PC-9 (cell line): ENCODE measurements around the gene SESN3. TPM values are rescaled to one million over a fixed set of nuclear protein-coding genes. Genes with fewer than 3 reads are reported as not detected.

ENCODE experiments used
- Bru-seq: library from RNA; stranded (reverse); fragments of 400-500 nt; gene quantifications from one replicate; lab custom pipeline; 2021; lab: Mats Ljungman, UMichigan
- BruChase-seq, 2 experiments: library from RNA; stranded (reverse); fragments of 400-500 nt; gene quantifications; one replicate each; lab custom pipeline; 2021; lab: Mats Ljungman, UMichigan
- BruUV-seq: library from RNA; stranded (reverse); fragments of 400-500 nt; replicated peaks from 2 replicates; lab custom pipeline; 2021; lab: Mats Ljungman, UMichigan
- CTCF ChIA-PET: fragments of 300-600 bp; sonication (Branson Sonifier 250); formaldehyde crosslinking; loops from one replicate; lab custom pipeline; 2022; ENCODE audit warnings: antibody characterized with exemption; lab: Charles Lee
- POLR2A ChIA-PET: fragments of 300-600 bp; sonication (Branson Sonifier 250); formaldehyde crosslinking; loops from one replicate; lab custom pipeline; 2022; ENCODE audit warnings: antibody characterized with exemption; ENCODE audit not compliant: unreplicated experiment; lab: Charles Lee
- DNase-seq, 2 experiments: peaks; one replicate each; pipeline versions ENCODE4 v3.0.0 to v3.0.0-alpha.2; 2015 to 2022; ENCODE audit warnings: mixed read lengths in 1 of 2
- H2AFZ ChIP-seq: fragments of 200-600 bp; sonication (generic); 2 replicates; pipeline ENCODE4 v1.8.1; 2017; ENCODE audit warnings: antibody characterized with exemption
- H3F3A ChIP-seq: fragments of 200-600 bp; sonication (generic); 2 replicates; pipeline ENCODE4 v1.8.1; 2017; ENCODE audit warnings: antibody characterized with exemption, mild to moderate bottlenecking, low read depth; ENCODE audit not compliant: insufficient read depth
- H3K27ac ChIP-seq: fragments of 200-600 bp; sonication (generic); 2 replicates; pipeline ENCODE4 v1.6.1; 2016; ENCODE audit warnings: mixed run types
- H3K27me3 ChIP-seq: fragments of 200-600 bp; sonication (generic); 2 replicates; pipeline ENCODE4 v1.6.1; 2016; ENCODE audit warnings: low read depth, mixed run types; ENCODE audit not compliant: insufficient read depth
- H3K36me3 ChIP-seq: fragments of 200-600 bp; sonication (generic); 2 replicates; pipeline ENCODE4 v1.6.1; 2016; ENCODE audit warnings: low read depth, mixed run types
- H3K4me1 ChIP-seq: fragments of 200-600 bp; sonication (generic); replicated peaks from 2 replicates; pipeline ENCODE4 v1.6.1; 2016; ENCODE audit warnings: mixed run types; ENCODE audit not compliant: insufficient read depth
- H3K4me2 ChIP-seq: fragments of 200-600 bp; sonication (generic); 2 replicates; pipeline ENCODE4 v1.6.1; 2017; ENCODE audit warnings: mixed run types
- H3K4me3 ChIP-seq: fragments of 200-600 bp; sonication (generic); 2 replicates; pipeline ENCODE4 v1.6.1; 2016; ENCODE audit warnings: mixed run types
- H3K79me2 ChIP-seq: fragments of 200-600 bp; sonication (generic); 2 replicates; pipeline ENCODE4 v1.6.1; 2017; ENCODE audit warnings: low read depth, mixed run types
- H3K9me2 ChIP-seq: fragments of 200-600 bp; sonication (generic); 2 replicates; pipeline ENCODE4 v1.8.1; 2017; ENCODE audit warnings: mild to moderate bottlenecking; ENCODE audit not compliant: insufficient read depth
- H3K9me3 ChIP-seq: fragments of 200-600 bp; sonication (generic); 2 replicates; pipeline ENCODE4 v1.8.1; 2016; ENCODE audit warnings: low read depth; ENCODE audit not compliant: insufficient read depth
- H4K20me1 ChIP-seq: fragments of 200-600 bp; sonication (generic); 2 replicates; pipeline ENCODE4 v1.8.1; 2017; ENCODE audit not compliant: insufficient read depth
- EZH2 ChIP-seq: fragments of 200-600 bp; sonication (generic); IDR thresholded peaks from 2 replicates; pipeline ENCODE4 v1.8.0; 2017; ENCODE audit warnings: antibody characterized with exemption, low read depth
- intact Hi-C: fragments of 100-400 bp; cut with micrococcal nuclease; formaldehyde crosslinking; loops from one replicate; pipeline ENCODE4 v1.10.0; 2022; ENCODE audit not compliant: unreplicated experiment
- long read RNA-seq: library from polyadenylated mRNA; stranded (forward); transcript quantifications from one replicate; pipeline ENCODE4 v2.0.0, GENCODE V29; 2022
- total RNA-seq: library from RNA; stranded (reverse); gene quantifications from 2 replicates; pipeline ENCODE4 v1.2.3, GENCODE V29; 2021
- TF ChIP-seq, protein P1 (sequence below): fragments of 200-600 bp; sonication (generic); conservative IDR thresholded peaks from 2 replicates; pipeline ENCODE4 v1.6.1; 2017; ENCODE audit warnings: mixed run types, antibody characterized with exemption, mild to moderate bottlenecking, moderate library complexity

The SESN3 gene, protein sequence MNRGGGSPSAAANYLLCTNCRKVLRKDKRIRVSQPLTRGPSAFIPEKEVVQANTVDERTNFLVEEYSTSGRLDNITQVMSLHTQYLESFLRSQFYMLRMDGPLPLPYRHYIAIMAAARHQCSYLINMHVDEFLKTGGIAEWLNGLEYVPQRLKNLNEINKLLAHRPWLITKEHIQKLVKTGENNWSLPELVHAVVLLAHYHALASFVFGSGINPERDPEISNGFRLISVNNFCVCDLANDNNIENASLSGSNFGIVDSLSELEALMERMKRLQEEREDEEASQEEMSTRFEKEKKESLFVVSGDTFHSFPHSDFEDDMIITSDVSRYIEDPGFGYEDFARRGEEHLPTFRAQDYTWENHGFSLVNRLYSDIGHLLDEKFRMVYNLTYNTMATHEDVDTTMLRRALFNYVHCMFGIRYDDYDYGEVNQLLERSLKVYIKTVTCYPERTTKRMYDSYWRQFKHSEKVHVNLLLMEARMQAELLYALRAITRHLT
- 0.45 and 0.85 TPM in 2 replicates for total RNA-seq
- percentile 24 among the genes with signal in this experiment for Bru-seq, nascent RNA
- percentile 28 among the genes with signal in this experiment for BruChase-seq, experiment 1, labeled RNA remaining after a 2-hour chase
- BruChase-seq, experiment 2, labeled RNA remaining after a 6-hour chase: percentile 33 among the genes with signal in this experiment
- long read RNA-seq: 0 reads

DNA sequence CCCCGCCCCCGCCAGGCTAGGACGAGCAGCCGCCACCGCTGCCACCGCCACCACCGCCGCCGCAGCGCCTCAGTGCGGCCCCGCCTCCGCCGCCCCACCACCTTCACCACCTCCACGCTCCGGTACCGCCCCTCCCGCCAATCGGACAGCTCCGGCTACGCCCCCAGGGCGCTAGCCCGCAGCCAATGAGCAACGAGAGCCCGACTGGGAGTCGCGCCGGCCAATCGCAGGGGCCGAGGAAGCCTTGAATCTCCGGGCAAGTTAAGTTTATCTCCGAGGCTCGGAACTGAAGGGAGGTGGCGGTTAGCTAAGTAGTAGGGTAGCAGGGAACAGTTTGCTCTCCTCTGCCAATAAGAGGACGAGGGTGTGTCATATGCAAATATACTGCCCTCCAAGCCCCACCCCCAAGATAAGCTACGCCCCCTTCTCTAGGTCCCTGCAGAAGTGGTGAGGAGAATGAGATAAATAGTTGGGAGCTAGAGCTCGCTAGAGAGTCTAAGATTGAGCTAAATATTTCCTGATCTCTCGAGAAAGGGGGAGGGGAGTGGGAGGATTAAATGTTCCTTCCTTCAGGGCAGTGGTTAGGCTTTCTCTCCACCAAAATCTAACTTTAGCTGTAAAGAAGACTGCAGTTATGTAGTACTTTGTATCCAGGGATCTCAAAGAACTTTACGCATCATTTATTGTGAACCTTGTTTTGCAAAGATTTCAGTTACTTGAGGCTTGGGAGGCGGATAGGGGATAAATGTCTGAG lies at the start of gene SESN3:
SESN3 (minus strand) TSS at position 76 of the 754 bp plus-strand sequence. CDS start 342 bp downstream, outside the sequence.
- Histone ChIP-seq H3K9me3 (no peaks in the 10 kb centered on the region), H3K36me3 (no peaks in the 10 kb centered on the region), H3K4me2 (peak within 1 kb of the TSS; percentile 79), H3K9me2 (no peaks in the 10 kb centered on the region), H3K4me3 (peak within 1 kb of the TSS; percentile 52), H3F3A (no peaks in the 10 kb centered on the region; the same call in none of the 2 replicates), H2AFZ (peak within 1 kb of the TSS; percentile 66), H3K27me3 (peaks cover 26% of the 10 kb centered on the region; the same call in 1 of the 2 replicates), H3K4me1 (no peaks in the 10 kb centered on the region; the same call in 1 of the 2 replicates), H3K27ac (no peak within 1 kb of the TSS), H4K20me1 (no peaks in the 10 kb centered on the region), H3K79me2 (no peaks in the 10 kb centered on the region)
- peak; percentile 90 to 91 for DNase-seq
- BruUV-seq: no TSS peak
- TF ChIP-seq, protein P1, sequence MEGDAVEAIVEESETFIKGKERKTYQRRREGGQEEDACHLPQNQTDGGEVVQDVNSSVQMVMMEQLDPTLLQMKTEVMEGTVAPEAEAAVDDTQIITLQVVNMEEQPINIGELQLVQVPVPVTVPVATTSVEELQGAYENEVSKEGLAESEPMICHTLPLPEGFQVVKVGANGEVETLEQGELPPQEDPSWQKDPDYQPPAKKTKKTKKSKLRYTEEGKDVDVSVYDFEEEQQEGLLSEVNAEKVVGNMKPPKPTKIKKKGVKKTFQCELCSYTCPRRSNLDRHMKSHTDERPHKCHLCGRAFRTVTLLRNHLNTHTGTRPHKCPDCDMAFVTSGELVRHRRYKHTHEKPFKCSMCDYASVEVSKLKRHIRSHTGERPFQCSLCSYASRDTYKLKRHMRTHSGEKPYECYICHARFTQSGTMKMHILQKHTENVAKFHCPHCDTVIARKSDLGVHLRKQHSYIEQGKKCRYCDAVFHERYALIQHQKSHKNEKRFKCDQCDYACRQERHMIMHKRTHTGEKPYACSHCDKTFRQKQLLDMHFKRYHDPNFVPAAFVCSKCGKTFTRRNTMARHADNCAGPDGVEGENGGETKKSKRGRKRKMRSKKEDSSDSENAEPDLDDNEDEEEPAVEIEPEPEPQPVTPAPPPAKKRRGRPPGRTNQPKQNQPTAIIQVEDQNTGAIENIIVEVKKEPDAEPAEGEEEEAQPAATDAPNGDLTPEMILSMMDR: no peak
- TF ChIP-seq EZH2: no peak
- intact Hi-C loops: loop anchor here (2.0 kb wide), 1 partner anchor 81 kb away; no protein-coding TSS in a partner anchor
- CTCF ChIA-PET: interaction anchor here (0.6 kb wide), 1 partner anchor 164 kb away, joined by 3 read pairs; no protein-coding TSS in a partner anchor
- POLR2A ChIA-PET: interaction anchor here (0.5 to 0.6 kb wide), 3 partner anchors 569 to 1353 kb away, joined by 3 read pairs; no protein-coding TSS in a partner anchor

DNA sequence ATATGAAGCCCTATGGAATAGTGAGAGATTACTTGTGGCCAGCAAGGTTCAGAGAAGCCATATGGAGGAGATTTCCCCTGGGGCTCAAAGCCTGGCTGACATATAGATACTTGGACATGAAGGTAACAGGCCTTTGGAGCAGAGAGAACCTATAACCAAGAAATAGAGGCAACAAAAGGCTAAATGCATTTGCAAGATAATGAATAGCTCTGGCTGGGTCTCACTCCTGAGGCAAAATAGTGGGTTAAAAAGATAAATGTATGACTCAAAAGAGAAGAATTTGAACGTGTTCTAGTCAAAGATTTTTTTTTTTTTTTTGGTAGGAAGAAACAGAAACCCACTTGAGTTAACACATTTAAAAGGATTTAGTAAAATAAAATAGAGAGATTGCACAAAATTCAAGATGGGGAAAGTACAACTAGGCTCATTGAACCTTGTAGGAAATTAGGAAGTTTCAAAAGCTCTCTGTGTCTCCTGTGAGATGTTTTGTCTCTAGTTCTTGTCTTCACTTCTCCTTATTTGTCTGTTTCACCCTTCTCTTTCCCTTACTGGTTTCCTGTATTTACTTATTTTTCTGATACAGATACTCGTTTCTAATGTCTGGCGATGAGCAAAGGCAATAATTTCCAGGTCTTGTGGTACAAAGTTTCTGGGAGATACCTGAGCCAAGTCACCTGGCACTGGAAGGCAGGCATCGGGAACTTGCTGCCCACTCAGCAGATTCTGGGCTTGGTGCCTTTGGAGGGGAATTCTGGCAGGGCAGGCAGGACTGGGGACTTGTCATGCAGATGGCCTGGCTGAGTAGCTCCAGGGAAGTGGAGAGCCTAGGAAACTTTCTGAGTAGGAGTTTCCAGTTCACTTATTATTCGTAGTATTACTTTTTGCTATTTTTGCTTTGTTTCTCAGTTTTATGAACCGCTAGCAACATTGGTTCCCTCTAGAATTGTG lies 49.2 kb upstream of the SESN3 start:
- H3K79me2 ChIP-seq: no peaks in the 10 kb centered on the region
- H3K4me1 ChIP-seq: no peaks in the 10 kb centered on the region
- no peak for DNase-seq
- no TSS peak for BruUV-seq
- H3K4me2 ChIP-seq: no peak overlapping the region
- peaks cover 4% of the 10 kb centered on the region; the same call in 1 of the 2 replicates for H3K9me2 ChIP-seq
- no peaks in the 10 kb centered on the region for H4K20me1 ChIP-seq
- H3K36me3 ChIP-seq: no peaks in the 10 kb centered on the region
- TF ChIP-seq, protein P1: no peak
- TF ChIP-seq EZH2: no peak
- no peaks in the 10 kb centered on the region for H3F3A ChIP-seq
- H3K27ac ChIP-seq: no peak overlapping the region
- no peak overlapping the region for H3K4me3 ChIP-seq
- H3K9me3 ChIP-seq: no peaks in the 10 kb centered on the region
- no peaks in the 10 kb centered on the region for H3K27me3 ChIP-seq
- POLR2A ChIA-PET: no interaction called here
- CTCF ChIA-PET: no interaction called here
- intact Hi-C loops: no loop called here
- no peak overlapping the region for H2AFZ ChIP-seq
